ENCODE measurements around the gene LRR1. TPM values are rescaled to one million over a fixed set of nuclear protein-coding genes. Genes with fewer than 3 reads are reported as not detected.
"Not testable (repeated sequence)": the region's sequence is repeated elsewhere in the genome, so short reads cannot be mapped to it uniquely, and the experiment has no call there.

LRR1 gene
- total RNA-seq, 1 donor from 2014 or later: 7.4 TPM

DNA sequence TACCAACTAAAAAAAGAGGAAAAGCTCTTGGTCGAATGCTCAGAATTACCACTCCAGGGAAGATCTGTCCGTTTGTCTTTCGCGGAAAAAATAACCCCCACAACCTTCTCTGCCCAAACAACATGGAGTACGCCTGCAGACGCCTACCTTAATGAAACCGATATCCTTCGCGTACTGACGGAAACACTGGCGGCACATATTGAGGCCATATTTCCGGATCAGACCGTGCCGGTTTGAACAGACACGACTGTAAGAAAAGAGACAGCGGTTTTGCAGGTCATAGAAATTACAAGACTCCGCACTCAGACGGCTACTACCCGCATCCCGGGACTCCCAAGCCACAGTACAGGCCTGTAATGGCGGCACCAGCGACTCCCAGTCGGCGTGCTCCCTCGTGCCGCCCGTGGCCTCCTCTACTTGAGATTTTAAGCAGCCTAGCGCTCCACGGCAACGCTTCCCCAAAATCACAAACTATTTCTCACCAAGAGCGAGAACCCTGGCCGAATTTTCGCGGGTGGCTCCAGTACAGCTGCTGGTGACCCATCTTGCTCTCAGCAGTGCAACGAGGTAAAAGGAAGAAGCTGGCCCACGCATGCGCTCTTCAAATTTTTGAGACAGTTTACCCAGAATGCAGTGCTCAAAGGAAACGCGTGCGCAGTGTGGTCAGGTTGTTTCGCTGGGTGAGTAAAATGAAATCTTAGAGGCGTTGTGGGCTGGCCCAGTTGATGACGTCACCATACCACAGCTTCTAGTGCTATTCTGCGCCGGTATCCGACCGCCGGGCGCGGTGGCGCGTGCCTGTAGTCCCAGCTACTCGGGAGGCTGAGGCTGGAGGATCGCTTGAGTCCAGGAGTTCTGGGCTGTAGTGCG, 12.7 kb upstream of the LRR1 start, which contains the start of gene RPS29:
Gene RPS29, minus strand, starts transcription at position 578 of the 870 bp plus-strand sequence. Its CDS starts 34 bp downstream, at position 544.
- peak; percentile 98 for DNase-seq (ENCODE audit: low read depth)

DNA sequence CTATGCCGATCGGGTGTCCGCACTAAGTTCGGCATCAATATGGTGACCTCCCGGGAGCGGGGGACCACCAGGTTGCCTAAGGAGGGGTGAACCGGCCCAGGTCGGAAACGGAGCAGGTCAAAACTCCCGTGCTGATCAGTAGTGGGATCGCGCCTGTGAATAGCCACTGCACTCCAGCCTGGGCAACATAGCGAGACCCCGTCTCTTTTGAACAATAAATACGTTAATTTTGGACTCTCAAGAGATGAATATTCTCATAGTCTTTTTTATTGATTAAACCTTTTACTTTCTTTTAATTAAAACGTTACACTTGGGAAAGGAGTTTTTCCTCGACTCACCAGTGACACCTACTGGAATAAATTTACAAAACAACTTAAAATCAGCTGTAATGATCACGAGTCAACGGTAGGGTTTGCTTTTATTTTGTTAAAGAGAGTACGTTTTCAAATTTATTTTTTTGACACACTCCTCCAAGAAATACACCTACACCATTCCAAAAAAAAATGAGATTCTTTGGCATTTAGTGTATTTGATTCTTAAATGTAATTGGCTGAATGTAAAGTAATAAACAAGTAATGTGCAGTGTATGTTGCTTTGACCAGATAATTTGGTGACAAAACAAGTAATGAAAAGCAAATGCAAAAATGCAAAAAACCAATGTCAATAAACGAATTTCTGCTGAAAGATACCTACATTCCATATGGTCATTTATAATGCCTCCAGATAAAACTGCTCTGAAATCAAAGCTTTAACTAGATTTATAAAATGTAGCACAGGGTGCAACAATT, 11.9 kb upstream of the LRR1 start:
- DNase-seq (ENCODE audit: low read depth): peak; percentile 78

DNA sequence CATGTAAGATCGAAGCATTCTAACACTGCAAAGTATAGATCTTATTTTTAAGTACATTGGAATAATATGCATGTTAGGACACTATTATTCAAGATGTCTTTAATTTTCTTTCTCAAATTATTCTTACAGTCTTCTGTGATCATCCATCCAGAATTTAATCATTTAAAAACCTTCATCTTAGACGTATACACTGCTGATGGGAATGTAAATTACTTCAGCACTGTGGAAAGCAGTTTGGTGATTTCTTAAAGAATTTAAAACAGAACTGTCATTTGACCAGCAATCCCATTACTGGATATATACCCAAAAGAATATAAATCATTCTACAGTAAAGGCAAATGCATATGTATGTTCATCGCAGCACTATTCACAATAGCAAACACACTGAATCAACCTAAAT, 9.4 kb upstream of the LRR1 start:
- DNase-seq (ENCODE audit: low read depth): no peak

DNA sequence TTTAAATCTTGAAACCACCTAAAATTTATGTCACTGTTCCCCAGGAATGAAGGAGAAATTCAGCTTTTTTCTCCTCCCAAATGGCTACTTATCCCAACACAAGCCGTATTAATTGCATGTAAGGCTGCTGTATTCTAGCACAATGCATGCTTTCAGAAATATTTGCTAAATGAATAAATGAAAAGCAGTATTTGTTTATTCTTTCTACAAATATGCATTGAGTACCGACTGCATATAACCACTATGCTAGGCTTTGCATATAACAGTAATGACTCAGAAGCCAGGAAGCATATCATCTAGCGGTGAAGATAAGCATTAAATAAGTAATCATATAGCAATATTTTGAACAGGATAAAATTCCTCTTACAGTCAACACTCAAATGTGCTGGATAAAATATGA, 5.7 kb upstream of the LRR1 start:
- no peak for DNase-seq (ENCODE audit: low read depth)

DNA sequence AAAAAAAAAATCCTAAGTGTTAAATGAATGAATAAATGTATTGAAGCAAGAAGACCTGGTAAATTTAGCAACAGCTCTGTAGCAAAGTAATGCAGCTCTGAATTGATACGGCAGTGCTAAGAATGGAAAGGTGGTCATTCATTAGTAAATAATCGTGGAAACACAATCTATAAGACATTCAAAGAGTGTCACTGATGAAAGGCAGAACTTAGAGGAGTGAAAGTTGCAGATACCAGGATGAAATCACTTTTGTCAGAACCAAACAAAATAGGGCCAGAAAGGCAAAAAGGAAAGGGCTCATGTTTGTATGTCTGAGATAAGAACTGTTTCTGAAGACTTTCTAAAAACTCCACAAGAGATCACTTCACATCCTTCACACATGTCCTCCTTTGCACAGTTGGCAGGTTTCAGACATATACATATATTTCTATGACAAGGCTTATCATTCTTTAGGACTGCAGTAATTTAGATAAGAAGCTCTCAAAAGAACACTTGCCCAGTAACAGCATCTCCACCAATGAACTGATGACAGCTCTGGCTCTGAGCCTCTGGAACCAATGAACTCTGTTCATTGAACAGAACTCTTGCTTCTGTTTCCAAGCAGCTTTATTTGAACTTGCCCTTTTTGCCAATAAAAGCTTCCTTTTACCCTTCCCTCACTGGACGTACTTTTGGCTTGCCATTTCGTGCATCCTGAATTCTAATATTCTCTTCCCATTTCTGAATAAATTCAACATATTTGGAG, 4.2 kb upstream of the LRR1 start:
- peak; percentile 36 for DNase-seq (ENCODE audit: low read depth)

DNA sequence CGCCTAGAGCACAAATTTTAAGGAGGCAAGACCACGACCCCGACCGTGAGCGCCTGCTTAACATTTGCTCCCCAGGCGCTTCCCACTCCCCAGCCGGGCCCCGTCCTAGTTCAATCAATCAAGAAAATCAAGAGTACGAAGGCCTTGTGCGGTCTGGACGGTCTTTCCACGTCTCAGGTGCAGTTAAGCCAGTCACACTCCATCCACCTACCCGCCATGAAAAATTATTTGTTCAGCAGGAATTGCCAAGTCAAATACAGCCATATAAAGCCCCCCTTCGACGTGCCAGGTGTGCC, 603 bp upstream of the LRR1 start:
- no peak for DNase-seq (ENCODE audit: low read depth)

DNA sequence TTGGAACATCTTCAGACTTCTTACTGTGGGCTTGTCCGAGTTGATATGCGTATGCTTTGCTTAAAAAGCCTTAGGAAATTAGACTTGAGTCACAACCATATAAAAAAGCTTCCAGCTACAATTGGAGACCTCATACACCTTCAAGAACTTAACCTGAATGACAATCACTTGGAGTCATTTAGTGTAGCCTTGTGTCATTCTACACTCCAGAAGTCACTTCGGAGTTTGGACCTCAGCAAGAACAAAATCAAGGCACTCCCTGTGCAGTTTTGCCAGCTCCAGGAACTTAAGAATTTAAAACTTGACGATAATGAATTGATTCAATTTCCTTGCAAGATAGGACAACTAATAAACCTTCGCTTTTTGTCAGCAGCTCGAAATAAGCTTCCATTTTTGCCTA, 8.8 kb downstream of the LRR1 start:
- DNase-seq (ENCODE audit: low read depth): no peak

DNA sequence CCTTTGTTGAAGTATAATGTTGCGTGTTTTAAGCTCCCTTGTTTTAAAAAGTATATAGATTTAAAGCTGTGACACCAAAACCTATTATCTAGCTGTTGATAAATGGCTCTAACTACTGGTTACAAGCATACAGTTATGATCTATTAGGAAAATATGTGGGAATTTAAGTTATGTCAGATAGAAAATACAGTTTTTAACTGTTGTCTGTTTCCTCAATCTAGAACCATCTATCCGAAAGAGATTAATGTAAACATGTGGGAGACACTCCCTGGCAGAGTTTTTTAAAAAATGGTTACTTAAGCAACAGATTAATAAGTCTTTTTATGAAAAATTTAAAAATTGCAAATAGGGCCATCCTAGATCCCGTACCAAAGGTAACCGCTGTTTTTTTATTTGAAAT, 13.5 kb downstream of the LRR1 start:
- no peak for DNase-seq (ENCODE audit: low read depth)

DNA sequence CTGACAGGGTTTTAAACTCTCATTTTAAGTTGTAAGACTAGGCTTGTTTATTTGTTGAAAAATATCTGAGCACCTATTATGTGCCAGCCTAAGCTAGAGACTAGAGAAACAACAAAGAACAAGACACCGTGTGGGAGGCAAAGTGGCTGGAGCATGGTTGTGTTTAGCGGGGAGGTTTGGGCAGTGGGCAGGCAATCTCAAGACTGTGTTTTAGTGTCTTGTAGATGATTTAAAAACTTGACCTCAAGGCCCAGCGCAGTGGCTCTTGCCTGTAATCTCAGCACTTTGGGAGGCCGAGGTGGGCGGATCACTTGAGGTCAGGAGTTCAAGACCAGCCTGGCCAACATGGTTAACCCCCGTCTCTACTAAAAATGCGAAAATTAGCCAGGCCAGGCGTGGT, 13.9 kb downstream of the LRR1 start:
- DNase-seq (ENCODE audit: low read depth): no peak

DNA sequence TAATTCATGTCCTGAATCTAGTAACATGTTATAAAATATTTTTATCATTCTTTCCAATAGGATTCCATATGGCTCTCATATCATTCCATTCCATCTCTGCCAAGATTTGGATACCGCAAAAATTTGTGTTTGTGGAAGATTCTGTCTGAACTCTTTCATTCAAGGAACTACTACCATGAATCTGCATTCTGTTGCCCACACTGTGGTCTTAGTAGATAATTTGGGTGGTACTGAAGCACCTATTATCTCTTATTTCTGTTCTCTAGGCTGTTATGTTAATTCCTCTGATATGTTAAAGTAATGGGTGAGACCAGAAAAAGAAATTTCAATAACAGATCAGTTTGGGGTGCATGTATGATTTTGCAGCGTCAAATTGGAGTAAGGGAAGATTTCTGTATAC, 15.5 kb downstream of the LRR1 start:
- no peak for DNase-seq (ENCODE audit: low read depth)

DNA sequence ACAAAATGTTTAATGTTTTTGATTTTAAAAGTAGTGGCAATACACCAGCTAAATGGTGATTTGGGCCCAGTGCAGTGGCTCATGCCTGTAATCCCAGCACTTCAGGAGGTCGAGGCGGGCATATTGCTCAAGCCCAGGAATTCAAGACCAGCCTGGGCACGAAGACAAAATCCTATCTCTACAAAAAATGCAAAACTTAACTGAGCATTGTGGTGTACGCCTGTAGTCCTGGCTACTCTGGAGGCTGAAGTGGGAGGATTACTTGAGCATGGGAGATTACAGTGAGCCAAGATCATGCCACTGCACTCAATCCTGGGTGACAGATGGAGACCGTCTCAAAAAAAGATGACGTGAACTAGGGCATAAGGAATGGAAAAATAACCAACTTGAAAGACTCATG, 17.0 kb downstream of the LRR1 start:
- DNase-seq (ENCODE audit: low read depth): no peak

DNA sequence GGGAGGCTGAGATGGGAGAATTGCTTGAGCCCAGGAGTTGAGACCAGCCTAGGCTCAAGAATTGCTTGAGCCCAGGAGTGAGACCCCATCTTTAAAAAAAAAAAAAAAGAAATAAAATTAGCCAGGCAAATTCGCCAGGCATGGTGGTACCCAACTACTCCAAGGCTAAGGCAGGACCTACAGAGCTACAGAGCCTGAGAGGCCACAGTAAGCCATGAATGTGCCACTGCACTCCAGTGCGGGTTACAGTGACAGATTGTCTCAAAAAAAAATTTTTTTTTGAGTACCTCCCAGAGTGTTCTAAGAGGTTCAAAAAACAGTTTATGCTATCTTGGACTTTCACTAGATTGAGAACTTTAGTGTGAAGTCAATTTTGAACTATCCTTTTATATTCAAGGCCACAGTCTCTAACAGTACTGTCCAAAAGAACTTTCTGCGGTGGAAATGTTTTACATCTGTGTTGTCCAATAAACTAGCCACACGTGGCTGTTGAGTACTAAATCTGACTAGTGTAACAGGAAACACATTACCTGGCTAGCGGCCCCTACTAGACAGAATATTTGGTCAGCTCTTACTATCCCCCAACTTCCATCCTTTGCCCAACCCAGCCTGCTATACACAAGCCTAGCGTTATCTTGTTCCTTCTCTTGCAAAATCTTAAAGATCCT, 19.2 kb downstream of the LRR1 start:
- no peak for DNase-seq (ENCODE audit: low read depth)

DNA sequence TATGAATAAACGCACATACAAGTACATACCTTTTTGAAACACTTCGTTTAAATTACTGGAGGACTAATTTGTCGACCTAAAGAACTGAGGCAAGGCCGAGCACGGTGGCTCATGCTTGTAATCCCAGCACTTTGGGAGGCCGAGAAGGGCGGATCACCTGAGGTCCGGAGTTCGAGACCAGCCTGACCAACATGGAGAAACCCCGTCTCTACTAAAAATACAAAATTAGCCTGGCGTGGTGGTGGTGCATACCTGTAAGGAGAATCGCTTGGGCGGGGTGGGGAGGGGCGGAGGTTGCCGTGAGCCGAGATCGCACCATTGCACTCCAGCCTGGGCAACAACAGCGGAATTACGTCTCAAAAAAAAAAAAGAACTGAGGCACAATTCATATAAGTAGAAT, 20.5 kb downstream of the LRR1 start:
- not testable (repeated sequence) for DNase-seq (ENCODE audit: low read depth)

DNA sequence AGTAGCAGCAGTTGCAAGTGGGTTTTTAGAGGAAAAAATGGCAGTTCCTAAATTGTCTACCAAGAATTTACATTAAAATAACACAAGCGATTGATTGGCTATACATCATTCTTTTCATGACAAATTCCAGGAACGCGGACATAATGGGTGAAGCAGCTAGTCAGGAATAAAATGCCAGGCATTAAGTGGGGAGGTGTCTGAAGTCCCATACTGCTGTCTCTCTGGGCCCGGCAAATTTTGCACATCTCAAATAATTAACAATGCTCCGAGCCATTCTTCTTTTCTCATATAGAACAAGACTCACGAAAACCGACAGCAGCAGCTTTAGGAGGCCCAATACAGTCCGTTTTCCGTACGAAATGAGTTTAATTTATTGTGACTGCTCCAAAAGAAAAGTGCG, 21.0 kb downstream of the LRR1 start:
- no peak for DNase-seq (ENCODE audit: low read depth)

DNA sequence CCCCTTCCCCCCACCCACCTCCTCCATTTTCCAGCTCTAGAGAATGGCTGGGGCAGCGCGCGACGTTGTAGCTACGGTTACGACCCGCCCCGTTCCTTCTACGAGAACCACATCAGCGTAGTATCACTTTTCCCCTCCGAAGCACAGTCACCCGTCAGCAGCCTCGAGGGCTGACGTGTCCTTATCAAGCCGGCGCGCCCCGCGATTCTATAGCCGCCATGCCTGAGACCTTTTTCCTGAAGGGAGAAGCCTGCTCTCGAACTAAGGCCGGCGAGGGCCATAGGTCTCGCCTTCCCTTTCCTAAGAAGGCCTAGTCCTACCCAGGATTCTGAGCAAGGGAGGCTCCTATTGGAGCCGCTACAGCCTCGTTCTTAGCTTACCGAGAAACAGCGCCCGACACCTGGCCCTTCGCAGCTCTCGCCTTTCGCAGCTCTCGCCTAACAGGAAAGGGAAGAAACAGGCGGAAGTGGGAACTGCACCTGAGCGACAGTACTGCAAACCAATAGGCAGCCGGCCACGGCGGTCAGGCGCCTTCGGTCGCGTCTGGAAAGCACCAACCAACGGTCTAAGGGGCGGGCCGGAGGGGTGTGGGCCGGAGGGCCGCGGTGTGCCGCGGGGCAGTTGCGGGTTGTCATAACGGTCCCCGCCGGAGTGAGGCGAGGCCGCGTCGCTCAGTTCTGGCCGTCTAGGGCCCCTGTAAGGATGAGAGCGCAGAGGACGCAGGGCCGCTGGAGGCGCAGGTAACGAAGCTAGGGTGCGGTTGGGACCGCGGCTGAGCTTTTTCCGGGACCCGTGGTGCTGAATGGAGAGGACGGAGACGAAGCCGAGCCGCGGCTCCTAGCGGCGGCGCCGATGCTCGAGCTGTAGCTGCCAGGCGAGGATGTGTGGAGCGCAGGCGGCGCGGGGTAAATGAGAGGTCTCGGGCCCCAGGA, 21.7 kb downstream of the LRR1 start, which contains the start of the genes MGAT2 and RPL36AL:
Gene MGAT2, plus strand, starts transcription at position 618 of the 932 bp plus-strand sequence. CDS start 470 bp downstream, outside the sequence.
Gene RPL36AL, minus strand, starts transcription at position 445 of the 932 bp plus-strand sequence. CDS start 1,522 bp downstream, outside the sequence.
- peak; percentile 95 for DNase-seq (ENCODE audit: low read depth)

DNA sequence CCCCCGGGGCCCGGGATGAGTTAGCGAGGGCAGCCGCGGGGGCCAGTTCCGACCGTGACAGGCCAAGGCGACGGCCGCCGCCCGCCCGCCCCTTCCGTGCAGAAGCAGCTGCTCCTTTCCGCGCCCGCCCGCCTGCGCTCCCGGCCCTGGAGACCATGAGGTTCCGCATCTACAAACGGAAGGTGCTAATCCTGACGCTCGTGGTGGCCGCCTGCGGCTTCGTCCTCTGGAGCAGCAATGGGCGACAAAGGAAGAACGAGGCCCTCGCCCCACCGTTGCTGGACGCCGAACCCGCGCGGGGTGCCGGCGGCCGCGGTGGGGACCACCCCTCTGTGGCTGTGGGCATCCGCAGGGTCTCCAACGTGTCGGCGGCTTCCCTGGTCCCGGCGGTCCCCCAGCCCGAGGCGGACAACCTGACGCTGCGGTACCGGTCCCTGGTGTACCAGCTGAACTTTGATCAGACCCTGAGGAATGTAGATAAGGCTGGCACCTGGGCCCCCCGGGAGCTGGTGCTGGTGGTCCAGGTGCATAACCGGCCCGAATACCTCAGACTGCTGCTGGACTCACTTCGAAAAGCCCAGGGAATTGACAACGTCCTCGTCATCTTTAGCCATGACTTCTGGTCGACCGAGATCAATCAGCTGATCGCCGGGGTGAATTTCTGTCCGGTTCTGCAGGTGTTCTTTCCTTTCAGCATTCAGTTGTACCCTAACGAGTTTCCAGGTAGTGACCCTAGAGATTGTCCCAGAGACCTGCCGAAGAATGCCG, 22.6 kb downstream of the LRR1 start:
- DNase-seq (ENCODE audit: low read depth): no peak

DNA sequence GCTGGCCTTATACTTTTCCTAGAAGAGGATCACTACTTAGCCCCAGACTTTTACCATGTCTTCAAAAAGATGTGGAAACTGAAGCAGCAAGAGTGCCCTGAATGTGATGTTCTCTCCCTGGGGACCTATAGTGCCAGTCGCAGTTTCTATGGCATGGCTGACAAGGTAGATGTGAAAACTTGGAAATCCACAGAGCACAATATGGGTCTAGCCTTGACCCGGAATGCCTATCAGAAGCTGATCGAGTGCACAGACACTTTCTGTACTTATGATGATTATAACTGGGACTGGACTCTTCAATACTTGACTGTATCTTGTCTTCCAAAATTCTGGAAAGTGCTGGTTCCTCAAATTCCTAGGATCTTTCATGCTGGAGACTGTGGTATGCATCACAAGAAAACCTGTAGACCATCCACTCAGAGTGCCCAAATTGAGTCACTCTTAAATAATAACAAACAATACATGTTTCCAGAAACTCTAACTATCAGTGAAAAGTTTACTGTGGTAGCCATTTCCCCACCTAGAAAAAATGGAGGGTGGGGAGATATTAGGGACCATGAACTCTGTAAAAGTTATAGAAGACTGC, 23.4 kb downstream of the LRR1 start:
- no peak for DNase-seq (ENCODE audit: low read depth)

DNA sequence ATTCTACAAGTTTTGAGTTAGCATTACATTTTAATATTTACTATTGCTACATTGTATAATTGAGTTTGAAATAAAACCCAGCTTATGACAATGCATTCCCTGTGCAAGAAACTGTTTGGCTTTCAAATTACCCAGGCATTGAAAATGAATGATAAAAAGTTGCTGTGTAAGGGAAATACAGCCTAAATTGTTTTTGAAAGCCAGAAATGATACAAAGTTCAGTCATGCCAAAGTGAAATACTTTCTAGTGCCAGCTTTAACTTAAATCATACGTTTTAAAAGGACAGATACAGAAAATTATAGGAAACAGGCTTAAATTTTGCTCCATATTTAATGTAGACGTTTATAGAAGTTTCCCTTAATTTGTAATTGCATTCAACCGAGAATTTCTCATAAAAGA, 24.6 kb downstream of the LRR1 start:
- no peak for DNase-seq (ENCODE audit: low read depth)
